A673 (cell line): ENCODE data around the gene MAN1B1. TPM values are rescaled to one million over a fixed set of nuclear protein-coding genes. Genes with fewer than 3 reads are reported as not detected.

Experiments
- BruUV-seq: library from RNA; stranded (reverse); fragments of 400-500 nt; replicated peaks from 2 replicates; lab custom pipeline; 2021; lab: Mats Ljungman, UMichigan
- CTCF ChIA-PET: fragments of 300-600 bp; sonication (Branson Sonifier 250); formaldehyde crosslinking; loops from one replicate; lab custom pipeline; 2022; ENCODE audit warnings: antibody characterized with exemption; lab: Charles Lee
- POLR2A ChIA-PET: fragments of 300-600 bp; sonication (Branson Sonifier 250); formaldehyde crosslinking; loops from one replicate; lab custom pipeline; 2022; ENCODE audit warnings: antibody characterized with exemption; ENCODE audit not compliant: low non-redundant PET; lab: Charles Lee
- DNase-seq: peaks from one replicate; pipeline ENCODE4 v3.0.0-alpha.2; 2015; ENCODE audit warnings: low spot score
- H3K27ac ChIP-seq: fragments of 200-600 bp; sonication (generic); 2 replicates; pipeline ENCODE4 v1.5.1; 2016; ENCODE audit warnings: mixed run types, low read depth, mild to moderate bottlenecking, mixed read lengths, antibody characterized with exemption, low read length; ENCODE audit not compliant: poor library complexity, severe bottlenecking
- H3K27me3 ChIP-seq: fragments of 200-600 bp; sonication (generic); replicated peaks from 2 replicates; pipeline ENCODE4 v1.6.1; 2017; ENCODE audit warnings: mixed run types, low read depth, mild to moderate bottlenecking, mixed read lengths, antibody characterized with exemption, low read length; ENCODE audit not compliant: insufficient read depth, poor library complexity
- H3K36me3 ChIP-seq: fragments of 200-600 bp; sonication (generic); 2 replicates; pipeline ENCODE4 v1.6.1; 2016; ENCODE audit warnings: mixed run types, mild to moderate bottlenecking, mixed read lengths, antibody characterized with exemption, low read length; ENCODE audit not compliant: insufficient read depth, poor library complexity, severe bottlenecking
- H3K4me1 ChIP-seq: fragments of 200-600 bp; sonication (generic); 2 replicates; pipeline ENCODE4 v1.6.1; 2017; ENCODE audit warnings: mixed run types, mild to moderate bottlenecking, mixed read lengths, antibody characterized with exemption, low read length; ENCODE audit not compliant: insufficient read depth, poor library complexity, severe bottlenecking
- H3K4me3 ChIP-seq: fragments of 200-600 bp; sonication (generic); 2 replicates; pipeline ENCODE4 v1.5.1; 2016; ENCODE audit warnings: low read depth, mixed run types, mild to moderate bottlenecking, mixed read lengths, low read length; ENCODE audit not compliant: poor library complexity, severe bottlenecking
- H3K9me3 ChIP-seq: fragments of 200-600 bp; sonication (generic); 2 replicates; pipeline ENCODE4 v1.6.1; 2016; ENCODE audit warnings: mixed run types, low read depth, mild to moderate bottlenecking, mixed read lengths, antibody characterized with exemption, low read length; ENCODE audit not compliant: poor library complexity, severe bottlenecking
- EZH2 ChIP-seq: fragments of 200-600 bp; sonication (generic); IDR thresholded peaks from 2 replicates; pipeline ENCODE4 v1.6.1; 2017; ENCODE audit warnings: borderline replicate concordance, low read depth, mild to moderate bottlenecking, mixed read lengths, antibody characterized with exemption, low read length; ENCODE audit not compliant: poor library complexity, severe bottlenecking
- intact Hi-C: fragments of 100-400 bp; cut with micrococcal nuclease; formaldehyde crosslinking; loops from one replicate; pipeline ENCODE4 v1.10.0; 2022; ENCODE audit not compliant: unreplicated experiment
- total RNA-seq: library from RNA; stranded (reverse); gene quantifications from 2 replicates; pipeline ENCODE4 v1.2.3, GENCODE V29; 2021
- TF ChIP-seq, protein P1 (sequence below): fragments of 300-800, 200-600 bp; sonication (generic); conservative IDR thresholded peaks from 2 replicates; pipeline ENCODE4 v1.5.1; 2017; ENCODE audit warnings: low read depth, mild to moderate bottlenecking, antibody characterized with exemption, low read length, moderate library complexity, mixed read lengths

MAN1B1 gene
- total RNA-seq, 1 experiment from 2014 or later = 48.6 TPM

DNA sequence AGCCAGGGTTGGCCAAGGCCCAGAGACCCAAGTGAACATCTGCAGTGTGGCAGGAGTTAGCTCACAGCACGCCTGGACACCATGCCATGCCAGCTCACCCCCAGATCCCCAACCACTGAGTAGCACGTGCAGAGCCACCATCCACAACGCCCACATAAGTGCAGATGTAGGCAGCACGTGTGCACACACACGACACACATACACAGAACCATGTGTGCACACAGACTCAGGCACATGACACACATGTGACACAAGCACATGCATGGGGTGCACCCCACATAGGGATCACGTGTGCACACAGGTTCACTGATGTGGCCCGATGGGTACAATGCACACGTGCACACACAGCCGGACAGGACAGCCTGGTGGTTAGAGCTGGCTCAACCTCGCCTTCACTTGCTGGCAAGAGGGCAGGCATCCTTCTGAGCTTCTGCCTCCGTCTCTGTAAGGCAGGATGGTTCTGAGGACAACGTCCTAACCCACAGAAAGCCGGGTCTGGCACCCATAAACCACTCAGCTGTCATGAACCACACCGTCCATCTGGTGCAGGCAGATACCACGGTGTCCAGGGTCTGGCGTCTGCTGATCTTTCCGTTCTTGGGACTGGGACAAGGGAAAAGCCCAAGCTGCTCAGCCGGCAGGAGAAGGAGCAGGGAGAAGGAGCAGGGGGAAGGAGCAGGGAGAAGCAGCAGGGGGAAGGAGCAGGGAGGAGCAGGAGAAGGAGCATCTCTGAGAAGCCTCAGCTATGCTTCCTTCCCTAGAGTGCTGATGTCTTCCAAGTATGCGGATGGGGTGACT, 71.0 kb downstream of the MAN1B1 start:
- no peak for DNase-seq
- BruUV-seq = no TSS peak
- Histone ChIP-seq H3K27me3 (peaks cover 41% of the 10 kb centered on the region), H3K36me3 (no peaks in the 10 kb centered on the region), H3K9me3 (no peaks in the 10 kb centered on the region), H3K4me3 (no peak overlapping the region), H3K27ac (no peak overlapping the region), H3K4me1 (peaks cover 17% of the 10 kb centered on the region)
- intact Hi-C loops = no loop called here
- POLR2A ChIA-PET = interaction anchor here (0.6 kb wide), 1 partner anchor 99 kb away, joined by 3 read pairs; no protein-coding TSS in a partner anchor
- TF ChIP-seq EZH2 = no peak
- TF ChIP-seq, protein P1, sequence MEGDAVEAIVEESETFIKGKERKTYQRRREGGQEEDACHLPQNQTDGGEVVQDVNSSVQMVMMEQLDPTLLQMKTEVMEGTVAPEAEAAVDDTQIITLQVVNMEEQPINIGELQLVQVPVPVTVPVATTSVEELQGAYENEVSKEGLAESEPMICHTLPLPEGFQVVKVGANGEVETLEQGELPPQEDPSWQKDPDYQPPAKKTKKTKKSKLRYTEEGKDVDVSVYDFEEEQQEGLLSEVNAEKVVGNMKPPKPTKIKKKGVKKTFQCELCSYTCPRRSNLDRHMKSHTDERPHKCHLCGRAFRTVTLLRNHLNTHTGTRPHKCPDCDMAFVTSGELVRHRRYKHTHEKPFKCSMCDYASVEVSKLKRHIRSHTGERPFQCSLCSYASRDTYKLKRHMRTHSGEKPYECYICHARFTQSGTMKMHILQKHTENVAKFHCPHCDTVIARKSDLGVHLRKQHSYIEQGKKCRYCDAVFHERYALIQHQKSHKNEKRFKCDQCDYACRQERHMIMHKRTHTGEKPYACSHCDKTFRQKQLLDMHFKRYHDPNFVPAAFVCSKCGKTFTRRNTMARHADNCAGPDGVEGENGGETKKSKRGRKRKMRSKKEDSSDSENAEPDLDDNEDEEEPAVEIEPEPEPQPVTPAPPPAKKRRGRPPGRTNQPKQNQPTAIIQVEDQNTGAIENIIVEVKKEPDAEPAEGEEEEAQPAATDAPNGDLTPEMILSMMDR = no peak
- CTCF ChIA-PET = no interaction called here

DNA sequence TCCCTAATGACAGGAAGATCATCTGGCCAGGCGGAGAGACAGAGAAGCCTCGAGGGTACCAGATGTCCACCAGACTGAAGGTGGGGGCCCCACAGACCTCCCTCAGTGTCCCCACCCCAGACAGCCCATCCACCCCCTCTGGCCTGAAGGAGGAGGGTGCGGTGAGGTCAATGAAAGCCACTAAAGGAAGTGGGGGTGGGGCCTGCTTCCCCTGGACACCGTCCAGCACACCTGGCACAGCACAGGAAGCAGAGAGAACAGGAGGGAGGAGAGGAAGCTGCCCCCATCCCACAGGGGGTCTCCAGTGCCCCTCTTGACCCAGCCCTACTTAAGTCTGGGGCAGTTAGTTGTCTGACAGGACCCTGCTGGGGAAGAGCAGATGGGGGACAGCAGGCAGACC, 71.8 kb downstream of the MAN1B1 start:
- Histone ChIP-seq H3K9me3 (no peaks in the 10 kb centered on the region), H3K27ac (no peak overlapping the region), H3K4me1 (peaks cover 20% of the 10 kb centered on the region), H3K4me3 (no peak overlapping the region), H3K27me3 (peaks cover 49% of the 10 kb centered on the region), H3K36me3 (no peaks in the 10 kb centered on the region)
- no TSS peak for BruUV-seq
- ChIA-PET POLR2A (no interaction called here), CTCF (no interaction called here)
- TF ChIP-seq EZH2 = no peak
- TF ChIP-seq, protein P1 = no peak
- no peak for DNase-seq
- intact Hi-C loops = no loop called here

Other genes starting within 250 kb of the MAN1B1 start
- 1.8 and 2.0 TPM in 2 replicates for gene AJM1, start 244.5 kb upstream of the MAN1B1 start, total RNA-seq
- gene PHPT1, start 237.6 kb upstream of the MAN1B1 start, total RNA-seq = 94.7 and 109 TPM in 2 replicates
- 7.9 and 10.1 TPM in 2 replicates for gene MAMDC4, start 234.6 kb upstream of the MAN1B1 start, total RNA-seq
- 321 and 330 TPM in 2 replicates for gene EDF1, start 220.7 kb upstream of the MAN1B1 start, total RNA-seq
- gene TRAF2, start 200.5 kb upstream of the MAN1B1 start, total RNA-seq = 29.2 and 33.2 TPM in 2 replicates
- 76.7 and 81.8 TPM in 2 replicates for gene FBXW5, start 142.2 kb upstream of the MAN1B1 start, total RNA-seq
- 0.74 and 0.75 TPM in 2 replicates for gene C8G, start 141.7 kb upstream of the MAN1B1 start, total RNA-seq
- gene LCN12, start 134.7 kb upstream of the MAN1B1 start, total RNA-seq = 1.1 TPM in 1 of 2 replicates, not detected in the other
- not detected in 2 replicates for gene PTGDS, start 109.5 kb upstream of the MAN1B1 start, total RNA-seq
- gene LCNL1, start 104.0 kb upstream of the MAN1B1 start, total RNA-seq = not detected in 2 replicates
- 91.5 and 99.5 TPM in 2 replicates for gene PAXX, start 94.6 kb upstream of the MAN1B1 start, total RNA-seq
- gene CLIC3, start 90.4 kb upstream of the MAN1B1 start, total RNA-seq = not detected in 2 replicates
- 27.8 and 38.9 TPM in 2 replicates for gene ABCA2, start 58.7 kb upstream of the MAN1B1 start, total RNA-seq
- gene FUT7, start 54.9 kb upstream of the MAN1B1 start, total RNA-seq = not detected in 2 replicates
- gene NPDC1, start 40.8 kb upstream of the MAN1B1 start, total RNA-seq = 73.9 and 81.4 TPM in 2 replicates
- gene ENTPD2, start 32.9 kb upstream of the MAN1B1 start, total RNA-seq = not detected in 2 replicates
- 30.6 and 33.7 TPM in 2 replicates for gene SAPCD2, start 16.4 kb upstream of the MAN1B1 start, total RNA-seq
- 11.2 and 13.0 TPM in 2 replicates for gene UAP1L1, start 9.5 kb upstream of the MAN1B1 start, total RNA-seq
- 120 and 122 TPM in 2 replicates for gene DPP7, start 27.7 kb downstream of the MAN1B1 start, total RNA-seq
- gene GRIN1, start 52.2 kb downstream of the MAN1B1 start, total RNA-seq = 0.17 and 0.52 TPM in 2 replicates
- gene LRRC26, start 83.1 kb downstream of the MAN1B1 start, total RNA-seq = not detected in 2 replicates
- gene TMEM210, start 85.1 kb downstream of the MAN1B1 start, total RNA-seq = not detected in 2 replicates
- 49.6 and 54.1 TPM in 2 replicates for gene ANAPC2, start 101.6 kb downstream of the MAN1B1 start, total RNA-seq
- gene SSNA1, start 101.7 kb downstream of the MAN1B1 start, total RNA-seq = 86.8 and 87.3 TPM in 2 replicates
- 23.0 and 25.7 TPM in 2 replicates for gene TPRN, start 113.8 kb downstream of the MAN1B1 start, total RNA-seq
- 37.5 and 41.8 TPM in 2 replicates for gene TMEM203, start 118.7 kb downstream of the MAN1B1 start, total RNA-seq
- 40.2 and 41.5 TPM in 2 replicates for gene NDOR1, start 118.7 kb downstream of the MAN1B1 start, total RNA-seq
- 13.7 and 20.2 TPM in 2 replicates for gene RNF208, start 135.3 kb downstream of the MAN1B1 start, total RNA-seq
- gene CYSRT1, start 138.2 kb downstream of the MAN1B1 start, total RNA-seq = 0.37 TPM in 1 of 2 replicates, not detected in the other
- gene RNF224, start 140.5 kb downstream of the MAN1B1 start, total RNA-seq = 0.17 TPM in 1 of 2 replicates, not detected in the other
- gene SLC34A3, start 143.9 kb downstream of the MAN1B1 start, total RNA-seq = not detected in 2 replicates
- 645 and 714 TPM in 2 replicates for gene TUBB4B, start 154.3 kb downstream of the MAN1B1 start, total RNA-seq
- 0.35 TPM in 1 of 2 replicates, not detected in the other for gene STPG3, start 164.3 kb downstream of the MAN1B1 start, total RNA-seq
- 72.6 and 78.1 TPM in 2 replicates for gene NELFB, start 168.3 kb downstream of the MAN1B1 start, total RNA-seq
- gene TOR4A, start 190.7 kb downstream of the MAN1B1 start, total RNA-seq = 0.82 and 1.4 TPM in 2 replicates
- gene NRARP, start 215.3 kb downstream of the MAN1B1 start, total RNA-seq = 7.4 and 8.9 TPM in 2 replicates